ENCODE data around the gene TNFAIP8L3.
"Not testable (repeated sequence)": the region's sequence is repeated elsewhere in the genome, so short reads cannot be mapped to it uniquely, and the experiment has no call there.

TNFAIP8L3 gene

GRCh38 chr15:51094606-51095569, at the start of gene TNFAIP8L3:
Gene TNFAIP8L3 (minus strand): TSS chr15:51094906. CDS start chr15:51094595, 311 bp downstream.
- ChIA-PET CTCF (no interaction called here), POLR2A (no interaction called here)
- no peak for TF ChIP-seq SUZ12 (IDR thresholded peaks at IDR 0.05)
- peak; percentile 39 for DNase-seq (ENCODE audit: extremely low spot score)

DNA sequence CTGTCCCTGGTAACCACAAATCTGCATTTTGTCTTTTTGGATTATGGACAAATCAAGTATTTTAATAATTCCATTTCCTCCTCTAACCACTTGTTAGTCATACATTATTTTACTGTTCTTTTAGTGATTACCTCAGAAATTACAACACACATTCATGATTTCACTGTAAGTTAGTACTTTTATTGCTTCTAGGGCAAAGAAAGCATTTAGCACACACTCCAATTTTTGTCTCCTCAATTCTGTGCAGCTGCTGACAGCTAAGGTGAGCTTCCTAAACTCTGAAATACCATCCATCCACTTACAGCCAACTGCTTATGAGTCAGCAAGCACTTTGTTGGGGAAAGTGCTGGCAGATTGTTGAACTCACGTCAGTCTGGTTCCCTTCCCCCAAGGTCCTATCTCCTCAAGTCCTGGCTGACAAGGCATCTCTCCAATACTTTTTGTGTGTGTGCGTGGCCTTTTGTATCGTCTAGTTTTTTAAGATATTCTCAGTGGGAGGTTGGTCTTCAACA, 49.4 kb upstream of the TNFAIP8L3 start:
- POLR2A ChIA-PET: no interaction called here
- no peak for TF ChIP-seq SUZ12 (IDR thresholded peaks at IDR 0.05)
- no peak for DNase-seq (ENCODE audit: extremely low spot score)
- CTCF ChIA-PET: interaction anchor here (0.5 kb wide), 1 partner anchor 48 kb away, joined by 3 read pairs; no protein-coding TSS in a partner anchor

DNA sequence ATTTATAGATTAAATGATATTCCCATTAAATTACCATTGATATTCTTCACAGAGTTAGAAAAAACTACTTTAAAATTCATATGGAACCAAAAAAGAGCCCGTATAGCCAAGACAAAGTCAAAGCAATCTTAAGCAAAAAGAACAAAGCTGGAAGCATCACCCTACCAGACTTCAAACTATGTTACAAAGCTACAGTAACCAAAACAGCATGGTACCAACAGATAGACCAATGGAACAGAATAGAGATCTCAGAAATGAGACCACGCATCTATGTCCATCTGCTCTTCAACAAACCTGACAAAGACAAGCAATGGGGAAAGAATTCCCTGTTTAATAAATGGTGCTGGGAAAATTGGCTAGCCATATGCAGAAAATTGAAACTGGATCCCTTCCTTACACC, 45.6 kb upstream of the TNFAIP8L3 start:
- DNase-seq (ENCODE audit: extremely low spot score); CTCF ChIA-PET; POLR2A ChIA-PET: not testable (repeated sequence)

- CTCF ChIA-PET: no interaction called here
- POLR2A ChIA-PET: no interaction called here
- no peak for DNase-seq (ENCODE audit: extremely low spot score)
- no peak for TF ChIP-seq SP1 (IDR thresholded peaks at IDR 0.05)
- TF ChIP-seq L3MBTL2 (conservative IDR thresholded peaks at IDR 0.05): no peak
- TF ChIP-seq LEF1 (IDR thresholded peaks at IDR 0.05; ENCODE audit: borderline replicate concordance): no peak
- no peak for TF ChIP-seq FOXM1 (IDR thresholded peaks at IDR 0.05; ENCODE audit: borderline replicate concordance)
- TF ChIP-seq CTBP1 (IDR thresholded peaks at IDR 0.05; ENCODE audit: borderline replicate concordance): no peak
- no peak for TF ChIP-seq HDGF (IDR thresholded peaks at IDR 0.05; ENCODE audit: borderline replicate concordance)
- no peak for TF ChIP-seq TARDBP (IDR thresholded peaks at IDR 0.05)
- TF ChIP-seq SUZ12 (IDR thresholded peaks at IDR 0.05): no peak
- TF ChIP-seq, protein P1, sequence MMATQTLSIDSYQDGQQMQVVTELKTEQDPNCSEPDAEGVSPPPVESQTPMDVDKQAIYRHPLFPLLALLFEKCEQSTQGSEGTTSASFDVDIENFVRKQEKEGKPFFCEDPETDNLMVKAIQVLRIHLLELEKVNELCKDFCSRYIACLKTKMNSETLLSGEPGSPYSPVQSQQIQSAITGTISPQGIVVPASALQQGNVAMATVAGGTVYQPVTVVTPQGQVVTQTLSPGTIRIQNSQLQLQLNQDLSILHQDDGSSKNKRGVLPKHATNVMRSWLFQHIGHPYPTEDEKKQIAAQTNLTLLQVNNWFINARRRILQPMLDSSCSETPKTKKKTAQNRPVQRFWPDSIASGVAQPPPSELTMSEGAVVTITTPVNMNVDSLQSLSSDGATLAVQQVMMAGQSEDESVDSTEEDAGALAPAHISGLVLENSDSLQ (IDR thresholded peaks at IDR 0.05): no peak
- no peak for TF ChIP-seq FOXK2 (IDR thresholded peaks at IDR 0.05)
- no peak for TF ChIP-seq NFRKB (IDR thresholded peaks at IDR 0.05)
- no peak for TF ChIP-seq ARNT (IDR thresholded peaks at IDR 0.05)
- no peak for TF ChIP-seq FOXA1 (IDR thresholded peaks at IDR 0.05)
- TF ChIP-seq ZNF384 (IDR thresholded peaks at IDR 0.05): no peak
- TF ChIP-seq BHLHE40 (IDR thresholded peaks at IDR 0.05; ENCODE audit: borderline replicate concordance): no peak
- TF ChIP-seq ELF4 (IDR thresholded peaks at IDR 0.05): no peak
These were observed 44.4 kb upstream of the TNFAIP8L3 start for GRCh38 chr15:51139091-51139490.

DNA sequence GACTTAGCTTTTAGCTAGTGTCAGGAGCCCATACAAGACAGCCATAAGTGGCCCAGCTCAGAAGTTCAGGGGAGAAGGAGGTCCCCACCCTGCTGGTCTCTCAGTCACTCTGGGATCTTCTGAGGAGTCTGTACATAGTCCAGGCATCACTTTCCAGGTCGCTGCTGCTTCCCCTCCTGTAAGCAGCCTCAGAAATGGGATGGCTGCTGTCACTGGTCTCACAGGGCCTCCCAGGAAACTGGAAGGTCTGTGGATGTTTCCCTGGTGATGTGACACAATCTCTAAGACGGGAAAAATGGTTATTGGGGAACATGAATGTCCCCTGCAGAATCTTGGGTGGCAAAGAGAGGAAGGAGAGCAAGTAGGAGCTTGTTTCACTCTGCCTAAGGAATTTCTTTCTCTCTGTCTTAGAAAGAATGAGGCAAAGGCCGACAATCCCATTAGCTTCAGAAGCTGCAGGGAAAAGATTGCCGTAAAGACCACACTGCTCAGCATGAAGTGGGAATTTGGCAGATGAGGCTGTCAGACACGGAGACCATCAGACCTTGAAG, 43.2 kb upstream of the TNFAIP8L3 start:
- TF ChIP-seq BHLHE40 (IDR thresholded peaks at IDR 0.05; ENCODE audit: borderline replicate concordance) (no peak), SP1 (IDR thresholded peaks at IDR 0.05) (no peak), ELF4 (IDR thresholded peaks at IDR 0.05) (no peak), ARNT (IDR thresholded peaks at IDR 0.05) (no peak), L3MBTL2 (conservative IDR thresholded peaks at IDR 0.05) (no peak), SUZ12 (IDR thresholded peaks at IDR 0.05) (no peak), FOXM1 (IDR thresholded peaks at IDR 0.05; ENCODE audit: borderline replicate concordance) (no peak), FOXK2 (IDR thresholded peaks at IDR 0.05) (no peak), TARDBP (IDR thresholded peaks at IDR 0.05) (no peak), LEF1 (IDR thresholded peaks at IDR 0.05; ENCODE audit: borderline replicate concordance) (no peak), ZNF384 (IDR thresholded peaks at IDR 0.05) (no peak), HDGF (IDR thresholded peaks at IDR 0.05; ENCODE audit: borderline replicate concordance) (no peak), CTBP1 (IDR thresholded peaks at IDR 0.05; ENCODE audit: borderline replicate concordance) (no peak), FOXA1 (IDR thresholded peaks at IDR 0.05) (no peak), NFRKB (IDR thresholded peaks at IDR 0.05) (no peak)
- TF ChIP-seq, protein P1 (IDR thresholded peaks at IDR 0.05): no peak
- ChIA-PET POLR2A (no interaction called here), CTCF (interaction anchor here (1.6 kb wide), 1 partner anchor 26 kb away, joined by 5 read pairs; no protein-coding TSS in a partner anchor)
- no peak for DNase-seq (ENCODE audit: extremely low spot score)

DNA sequence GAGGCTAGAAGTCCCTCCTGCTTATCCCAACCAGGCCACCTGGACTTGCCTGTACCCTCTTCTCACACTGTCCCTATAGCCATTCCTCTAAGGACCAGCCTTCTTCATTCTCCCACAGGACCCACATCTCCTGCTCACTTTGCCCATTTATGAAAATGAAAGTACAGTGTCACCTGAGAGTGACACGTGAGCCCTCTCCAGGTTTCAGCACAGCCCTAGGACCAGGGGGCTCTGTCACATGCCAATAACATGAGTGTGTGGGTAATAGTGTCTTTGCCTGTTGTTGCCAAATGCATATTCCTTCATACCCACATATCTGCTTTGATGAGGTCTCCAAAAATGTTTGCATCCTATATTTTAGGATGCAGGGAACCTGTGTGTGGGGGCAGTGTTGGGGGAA, 42.3 kb upstream of the TNFAIP8L3 start:
- POLR2A ChIA-PET: no interaction called here
- TF ChIP-seq NFRKB (IDR thresholded peaks at IDR 0.05) (no peak), LEF1 (IDR thresholded peaks at IDR 0.05; ENCODE audit: borderline replicate concordance) (no peak), FOXA1 (IDR thresholded peaks at IDR 0.05) (no peak), FOXM1 (IDR thresholded peaks at IDR 0.05; ENCODE audit: borderline replicate concordance) (no peak), CTBP1 (IDR thresholded peaks at IDR 0.05; ENCODE audit: borderline replicate concordance) (no peak), SP1 (IDR thresholded peaks at IDR 0.05) (no peak), HDGF (IDR thresholded peaks at IDR 0.05; ENCODE audit: borderline replicate concordance) (no peak), L3MBTL2 (conservative IDR thresholded peaks at IDR 0.05) (no peak), ARNT (IDR thresholded peaks at IDR 0.05) (no peak), BHLHE40 (IDR thresholded peaks at IDR 0.05; ENCODE audit: borderline replicate concordance) (no peak)
- TF ChIP-seq, protein P1 (IDR thresholded peaks at IDR 0.05): no peak
- CTCF ChIA-PET: interaction anchor here (1.6 kb wide), 1 partner anchor 27 kb away, joined by 5 read pairs; no protein-coding TSS in a partner anchor
- no peak for DNase-seq (ENCODE audit: extremely low spot score)

All from HEK293T (cell line).